Measurements from ENCODE around the gene LRRC31. TPM values are rescaled to one million over a fixed set of nuclear protein-coding genes. Genes with fewer than 3 reads are reported as not detected.

LRRC31 gene
- total RNA-seq, 4 donors from 2014 or later: 12.4 to 57.6 (median 28.4) TPM

DNA sequence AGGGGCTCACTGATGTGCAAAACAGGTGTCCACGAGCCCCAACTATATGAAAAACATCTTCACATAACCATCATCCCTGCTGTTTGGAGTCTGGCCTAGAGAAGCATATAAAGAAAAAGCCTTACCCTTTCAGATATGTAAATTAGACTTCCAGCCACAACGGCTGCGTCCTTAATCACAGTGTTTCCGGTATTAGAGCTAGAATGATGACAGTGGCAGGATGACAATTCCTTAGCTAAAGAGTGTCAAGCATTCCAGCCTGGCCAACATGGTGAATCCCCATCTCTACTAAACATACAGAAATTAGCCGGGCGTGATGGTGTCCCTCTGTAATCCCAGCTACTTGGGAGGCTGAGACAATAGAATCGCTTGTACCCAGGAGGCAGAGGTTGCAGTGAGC lies 22.2 kb upstream of the LRRC31 start:
- DNase-seq: no peak
- Histone ChIP-seq H3K4me3 (no peak overlapping the region), H3K27ac (no peak overlapping the region), H3K4me1 (no peaks in the 10 kb centered on the region), H3K27me3 (no peaks in the 10 kb centered on the region), H3K9me3 (no peaks in the 10 kb centered on the region), H3K36me3 (no peaks in the 10 kb centered on the region)
- TF ChIP-seq POLR2A (IDR thresholded peaks at IDR 0.05) (no peak), CTCF (IDR thresholded peaks at IDR 0.05) (no peak)

- no peak for DNase-seq
- Histone ChIP-seq H3K27me3 (no peaks in the 10 kb centered on the region), H3K36me3 (no peaks in the 10 kb centered on the region), H3K4me1 (no peaks in the 10 kb centered on the region), H3K9me3 (no peaks in the 10 kb centered on the region), H3K4me3 (no peak overlapping the region), H3K27ac (no peak overlapping the region)
- TF ChIP-seq CTCF (IDR thresholded peaks at IDR 0.05): no peak
- no peak for TF ChIP-seq POLR2A (IDR thresholded peaks at IDR 0.05)
Measured at GRCh38 chr3:169886671-169887070, 16.9 kb upstream of the LRRC31 start.

- no peak for DNase-seq
- no peaks in the 10 kb centered on the region for H3K9me3 ChIP-seq
- H3K27me3 ChIP-seq: no peaks in the 10 kb centered on the region
- H3K36me3 ChIP-seq: no peaks in the 10 kb centered on the region
- H3K4me3 ChIP-seq: no peak overlapping the region
- H3K27ac ChIP-seq: no peak overlapping the region
- no peak for TF ChIP-seq CTCF (IDR thresholded peaks at IDR 0.05)
- TF ChIP-seq POLR2A (IDR thresholded peaks at IDR 0.05): no peak
- H3K4me1 ChIP-seq: no peaks in the 10 kb centered on the region
Measured at GRCh38 chr3:169880576-169881250, 11.0 kb upstream of the LRRC31 start.

DNA sequence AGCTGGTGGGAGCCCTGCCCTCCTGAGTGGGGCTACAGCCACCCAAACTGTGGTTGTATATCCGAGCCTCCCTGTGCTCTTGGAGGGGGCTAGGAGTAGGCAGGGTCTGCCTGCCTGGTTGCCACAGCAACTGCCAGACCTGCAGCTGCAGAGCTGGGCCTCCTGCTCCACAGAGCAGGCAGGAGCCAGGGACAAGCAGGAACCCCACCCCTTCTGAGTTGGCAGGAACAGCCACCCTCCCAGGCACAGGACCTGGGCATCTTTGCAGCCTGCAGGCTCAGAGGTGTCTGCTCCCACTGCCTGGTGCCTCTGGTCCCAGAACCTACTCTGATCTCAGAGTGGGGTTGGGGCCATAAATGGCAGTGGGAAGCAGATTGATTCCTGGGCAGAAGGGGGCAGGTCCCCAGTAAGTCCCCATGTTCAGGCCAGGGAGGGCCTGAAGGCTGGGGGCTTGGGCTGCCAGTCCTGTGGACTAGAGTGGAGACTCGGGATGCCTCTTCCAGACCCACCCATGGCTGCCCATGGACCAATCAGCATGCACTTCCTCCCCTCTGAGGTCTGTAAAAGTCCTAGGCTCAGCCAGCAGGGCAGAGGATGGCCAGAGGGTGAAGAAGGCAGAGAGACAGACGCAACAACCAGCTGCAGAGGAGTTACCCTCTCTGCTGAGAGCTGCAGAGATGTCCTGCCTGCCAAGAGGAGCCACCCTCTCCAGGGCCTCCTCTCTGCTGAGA lies 10.3 kb upstream of the LRRC31 start:
- Histone ChIP-seq H3K36me3 (no peaks in the 10 kb centered on the region), H3K27ac (no peak overlapping the region), H3K4me1 (no peaks in the 10 kb centered on the region), H3K27me3 (no peaks in the 10 kb centered on the region), H3K9me3 (no peaks in the 10 kb centered on the region), H3K4me3 (no peak overlapping the region)
- DNase-seq: no peak
- TF ChIP-seq CTCF (IDR thresholded peaks at IDR 0.05) (no peak), POLR2A (IDR thresholded peaks at IDR 0.05) (no peak)

GRCh38 chr3:169879013-169879557 lies 9.3 kb upstream of the LRRC31 start:
- no peaks in the 10 kb centered on the region for H3K4me1 ChIP-seq
- TF ChIP-seq CTCF (IDR thresholded peaks at IDR 0.05): no peak
- TF ChIP-seq POLR2A (IDR thresholded peaks at IDR 0.05): no peak
- DNase-seq: no peak
- H3K27ac ChIP-seq: no peak overlapping the region
- no peaks in the 10 kb centered on the region for H3K27me3 ChIP-seq
- no peaks in the 10 kb centered on the region for H3K36me3 ChIP-seq
- no peak overlapping the region for H3K4me3 ChIP-seq
- no peaks in the 10 kb centered on the region for H3K9me3 ChIP-seq

Measured in Peyer's patch (tissue), 4 donors.